ENCODE data around the gene RAPGEF1. TPM values are rescaled to one million over a fixed set of nuclear protein-coding genes. Genes with fewer than 3 reads are reported as not detected.
"Not testable (repeated sequence)": the region's sequence is repeated elsewhere in the genome, so short reads cannot be mapped to it uniquely, and the experiment has no call there.

RAPGEF1 gene
- total RNA-seq, 2 experiments from 2014 or later: 149 to 158 TPM

- CTCF ChIA-PET: no interaction called here
- Mint-ChIP-seq H3K36me3 (ENCODE audit: low read depth) (no peaks in the 10 kb centered on the region), H3K4me1 (peaks cover 4% of the 10 kb centered on the region), H3K27ac (no peak overlapping the region), H3K4me3 (no peak overlapping the region), H3K9me3 (no peaks in the 10 kb centered on the region), H3K27me3 (peaks cover 47% of the 10 kb centered on the region)
- no peak for DNase-seq
- POLR2A ChIA-PET: interaction anchor here (1.2 to 2.1 kb wide), 3 partner anchors 12 to 26 kb away, joined by 3 to 7 read pairs (median 3); no protein-coding TSS in a partner anchor
Observed at GRCh38 chr9:131554087-131554842, 185.6 kb downstream of the RAPGEF1 start.

- Mint-ChIP-seq H3K4me3 (no peak overlapping the region), H3K9me3 (no peaks in the 10 kb centered on the region), H3K27me3 (peaks cover 70% of the 10 kb centered on the region), H3K36me3 (ENCODE audit: low read depth) (peaks cover 7% of the 10 kb centered on the region), H3K4me1 (peaks cover 6% of the 10 kb centered on the region), H3K27ac (no peak overlapping the region)
- DNase-seq: no peak
- CTCF ChIA-PET: no interaction called here
- POLR2A ChIA-PET: no interaction called here
Observed at GRCh38 chr9:131552030-131552429, 187.8 kb downstream of the RAPGEF1 start.

- CTCF ChIA-PET: interaction anchor here (0.6 kb wide), 1 partner anchor 24 kb away, joined by 3 read pairs; no protein-coding TSS in a partner anchor
- POLR2A ChIA-PET; H3K27ac Mint-ChIP-seq; H3K36me3 Mint-ChIP-seq (ENCODE audit: low read depth); H3K9me3 Mint-ChIP-seq; H3K4me3 Mint-ChIP-seq; DNase-seq: not testable (repeated sequence)
- Mint-ChIP-seq H3K4me1 (peaks cover 11% of the 10 kb centered on the region), H3K27me3 (peaks cover 70% of the 10 kb centered on the region)
Observed at GRCh38 chr9:131550465-131550864, 189.4 kb downstream of the RAPGEF1 start.

GRCh38 chr9:131549186-131549585 lies 190.7 kb downstream of the RAPGEF1 start:
- H3K4me1 Mint-ChIP-seq, H3K4me3 Mint-ChIP-seq, DNase-seq, POLR2A ChIA-PET, CTCF ChIA-PET, H3K27ac Mint-ChIP-seq, H3K9me3 Mint-ChIP-seq: not testable (repeated sequence)
- peaks cover 11% of the 10 kb centered on the region for H3K36me3 Mint-ChIP-seq (ENCODE audit: low read depth)
- peaks cover 73% of the 10 kb centered on the region for H3K27me3 Mint-ChIP-seq

GRCh38 chr9:131546336-131547084 lies 193.4 kb downstream of the RAPGEF1 start:
- no peak for DNase-seq
- Mint-ChIP-seq H3K4me3 (peak overlapping the region; percentile 58), H3K9me3 (peaks cover 15% of the 10 kb centered on the region), H3K27ac (no peak overlapping the region), H3K36me3 (ENCODE audit: low read depth) (peaks cover 20% of the 10 kb centered on the region), H3K4me1 (peaks cover 7% of the 10 kb centered on the region), H3K27me3 (peaks cover 63% of the 10 kb centered on the region)
- POLR2A ChIA-PET: no interaction called here
- CTCF ChIA-PET: no interaction called here

GRCh38 chr9:131545786-131546335 lies 194.0 kb downstream of the RAPGEF1 start:
- Mint-ChIP-seq H3K27ac (no peak overlapping the region), H3K4me1 (peaks cover 7% of the 10 kb centered on the region), H3K27me3 (peaks cover 62% of the 10 kb centered on the region), H3K36me3 (ENCODE audit: low read depth) (peaks cover 20% of the 10 kb centered on the region), H3K4me3 (no peak overlapping the region), H3K9me3 (peaks cover 15% of the 10 kb centered on the region)
- DNase-seq: no peak
- ChIA-PET CTCF (no interaction called here), POLR2A (no interaction called here)

GRCh38 chr9:131545003-131545785 lies 194.7 kb downstream of the RAPGEF1 start, which contains the start of gene PRRT1B:
Gene PRRT1B, plus strand, starts transcription at chr9:131545523. Its CDS starts 93 bp downstream, at chr9:131545616.
- no peak within 1 kb of the TSS for H3K4me3 Mint-ChIP-seq
- H3K36me3 Mint-ChIP-seq (ENCODE audit: low read depth): peaks cover 20% of the 10 kb centered on the region
- H3K27me3 Mint-ChIP-seq: peaks cover 57% of the 10 kb centered on the region
- peaks cover 15% of the 10 kb centered on the region for H3K9me3 Mint-ChIP-seq
- DNase-seq: no peak
- H3K4me1 Mint-ChIP-seq: peaks cover 11% of the 10 kb centered on the region
- CTCF ChIA-PET: no interaction called here
- POLR2A ChIA-PET: no interaction called here
- H3K27ac Mint-ChIP-seq: no peak within 1 kb of the TSS

DNA sequence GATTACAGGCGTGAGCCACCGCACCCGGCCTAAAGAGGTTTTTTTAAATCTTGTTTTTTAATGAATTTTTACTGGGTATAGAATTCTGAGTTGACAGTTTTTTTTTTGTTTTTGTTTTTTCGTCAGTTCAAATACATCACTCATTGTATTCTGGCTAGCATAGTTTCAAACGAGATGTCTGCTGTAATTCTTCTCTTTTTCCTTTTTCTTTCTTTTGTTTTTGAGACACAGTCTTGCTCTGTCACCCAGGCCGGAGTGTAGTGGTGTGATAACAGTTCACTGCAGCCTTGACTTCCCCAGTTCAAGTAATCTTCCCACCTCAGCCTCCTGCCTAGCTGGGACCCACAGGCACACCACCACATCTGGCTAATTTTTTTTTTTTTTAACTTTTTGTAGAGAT lies 196.7 kb downstream of the RAPGEF1 start:
- peaks cover 22% of the 10 kb centered on the region for H3K4me1 Mint-ChIP-seq
- H3K27me3 Mint-ChIP-seq: peaks cover 36% of the 10 kb centered on the region
- ChIA-PET POLR2A (no interaction called here), CTCF (no interaction called here)
- H3K9me3 Mint-ChIP-seq: peaks cover 15% of the 10 kb centered on the region
- no peak overlapping the region for H3K27ac Mint-ChIP-seq
- H3K36me3 Mint-ChIP-seq (ENCODE audit: low read depth): peaks cover 20% of the 10 kb centered on the region
- H3K4me3 Mint-ChIP-seq: no peak overlapping the region
- DNase-seq: no peak

GRCh38 chr9:131539223-131539923 lies 200.5 kb downstream of the RAPGEF1 start:
- Mint-ChIP-seq H3K4me1 (peaks cover 23% of the 10 kb centered on the region), H3K27me3 (peaks cover 6% of the 10 kb centered on the region), H3K27ac (peak overlapping the region; percentile 73), H3K9me3 (peaks cover 13% of the 10 kb centered on the region), H3K4me3 (no peak overlapping the region), H3K36me3 (ENCODE audit: low read depth) (peaks cover 10% of the 10 kb centered on the region)
- DNase-seq: peak; percentile 54
- ChIA-PET POLR2A (interaction anchor here (0.9 to 2.2 kb wide), 5 partner anchors 8 to 46 kb away, joined by 3 to 7 read pairs (median 4); no protein-coding TSS in a partner anchor), CTCF (interaction anchor here (0.9 to 1.3 kb wide), 4 partner anchors 8 to 201 kb away, joined by 3 to 4 read pairs (median 3); partner anchors contain the start of genes RAPGEF1 and UCK1)

GRCh38 chr9:131537946-131538345 lies 201.9 kb downstream of the RAPGEF1 start:
- H3K9me3 Mint-ChIP-seq: peaks cover 2% of the 10 kb centered on the region
- no peak for DNase-seq
- CTCF ChIA-PET: no interaction called here
- no peak overlapping the region for H3K4me3 Mint-ChIP-seq
- H3K27ac Mint-ChIP-seq: no peak overlapping the region
- H3K36me3 Mint-ChIP-seq (ENCODE audit: low read depth): no peaks in the 10 kb centered on the region
- no peaks in the 10 kb centered on the region for H3K27me3 Mint-ChIP-seq
- peaks cover 26% of the 10 kb centered on the region for H3K4me1 Mint-ChIP-seq
- POLR2A ChIA-PET: no interaction called here

- peak overlapping the region; percentile 8 for H3K27ac Mint-ChIP-seq
- no peak for DNase-seq
- POLR2A ChIA-PET: no interaction called here
- no peak overlapping the region for H3K4me3 Mint-ChIP-seq
- H3K36me3 Mint-ChIP-seq (ENCODE audit: low read depth): no peaks in the 10 kb centered on the region
- CTCF ChIA-PET: interaction anchor here (0.9 kb wide), 1 partner anchor 221 kb away, joined by 3 read pairs; no protein-coding TSS in a partner anchor
- H3K4me1 Mint-ChIP-seq: peaks cover 28% of the 10 kb centered on the region
- no peaks in the 10 kb centered on the region for H3K9me3 Mint-ChIP-seq
- no peaks in the 10 kb centered on the region for H3K27me3 Mint-ChIP-seq
Observed at GRCh38 chr9:131534721-131535237, 205.1 kb downstream of the RAPGEF1 start.
